Measurements from ENCODE around the gene TRIM43. TPM values are rescaled to one million over a fixed set of nuclear protein-coding genes. Genes with fewer than 3 reads are reported as not detected.
"Not testable (repeated sequence)": the region's sequence is repeated elsewhere in the genome, so short reads cannot be mapped to it uniquely, and the experiment has no call there.

TRIM43 gene
- total RNA-seq, 2 experiments from 2014 or later, result not detected

- H3K27me3 Mint-ChIP-seq (ENCODE audit: low read depth); H3K4me1 Mint-ChIP-seq (ENCODE audit: low read depth); H3K27ac Mint-ChIP-seq; H3K4me3 Mint-ChIP-seq; ATAC-seq; CTCF ChIA-PET; H3K36me3 Mint-ChIP-seq (ENCODE audit: low read depth); POLR2A ChIA-PET; H3K9me3 Mint-ChIP-seq (ENCODE audit: insufficient read depth); DNase-seq: not testable (repeated sequence)
These were observed 9.5 kb downstream of the TRIM43 start for GRCh38 chr2:95601301-95601700.

GRCh38 chr2:95602146-95602545 is 10.3 kb downstream of the TRIM43 start:
- H3K4me3 Mint-ChIP-seq; DNase-seq; H3K36me3 Mint-ChIP-seq (ENCODE audit: low read depth); CTCF ChIA-PET; H3K27ac Mint-ChIP-seq; H3K9me3 Mint-ChIP-seq (ENCODE audit: insufficient read depth); H3K27me3 Mint-ChIP-seq (ENCODE audit: low read depth); POLR2A ChIA-PET; H3K4me1 Mint-ChIP-seq (ENCODE audit: low read depth): not testable (repeated sequence)
- peak; percentile 61 for ATAC-seq

DNA sequence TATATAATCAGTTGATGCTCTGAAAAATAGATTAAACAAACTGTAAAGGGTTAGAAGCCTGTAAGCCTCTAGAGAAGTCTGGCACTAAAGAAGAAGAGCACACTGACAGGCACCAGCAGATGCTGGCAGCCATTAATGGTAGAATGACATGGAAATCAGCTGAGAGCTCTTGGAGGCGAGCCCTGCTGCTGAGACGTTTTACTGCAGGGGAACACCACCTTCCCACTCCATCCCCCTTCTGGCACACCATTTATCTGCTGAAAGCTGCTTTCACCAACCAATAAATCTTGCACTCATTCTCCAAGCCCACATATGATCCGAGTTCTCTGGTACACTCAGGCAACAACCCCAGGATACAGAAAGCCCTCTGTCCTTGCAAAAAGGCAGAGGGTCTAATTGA is 16.6 kb downstream of the TRIM43 start:
- POLR2A ChIA-PET, ATAC-seq: not testable (repeated sequence)

DNA sequence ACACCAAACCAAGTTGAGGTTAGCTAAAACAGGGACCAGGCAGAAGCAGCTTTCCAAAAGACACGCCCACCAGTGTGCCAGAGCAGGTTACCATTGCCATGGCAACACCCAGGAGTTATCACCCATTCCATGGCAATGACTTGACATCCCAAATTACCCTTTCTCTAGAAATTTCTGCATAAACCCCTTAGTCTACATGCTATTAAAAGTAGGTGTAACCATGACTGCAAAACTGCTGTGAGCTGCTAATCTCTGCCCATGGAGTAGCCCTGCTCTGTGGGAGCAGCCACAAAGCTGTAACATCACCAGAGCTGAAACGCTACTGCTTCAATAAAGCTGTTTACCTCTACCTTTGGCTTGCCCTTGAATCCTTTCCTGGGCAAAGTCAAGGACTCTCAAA is 18.0 kb downstream of the TRIM43 start:
- ATAC-seq; H3K9me3 Mint-ChIP-seq (ENCODE audit: insufficient read depth); H3K4me1 Mint-ChIP-seq (ENCODE audit: low read depth); H3K4me3 Mint-ChIP-seq; H3K27me3 Mint-ChIP-seq (ENCODE audit: low read depth); H3K36me3 Mint-ChIP-seq (ENCODE audit: low read depth); DNase-seq; CTCF ChIA-PET; H3K27ac Mint-ChIP-seq; POLR2A ChIA-PET: not testable (repeated sequence)

More for the DNA sequence above, 16.6 kb downstream of the TRIM43 start:
- CTCF ChIA-PET; H3K9me3 Mint-ChIP-seq (ENCODE audit: insufficient read depth); H3K27me3 Mint-ChIP-seq (ENCODE audit: low read depth); H3K36me3 Mint-ChIP-seq (ENCODE audit: low read depth); H3K4me3 Mint-ChIP-seq; H3K27ac Mint-ChIP-seq; H3K4me1 Mint-ChIP-seq (ENCODE audit: low read depth); DNase-seq: not testable (repeated sequence)

- H3K36me3 Mint-ChIP-seq (ENCODE audit: low read depth); H3K27ac Mint-ChIP-seq; CTCF ChIA-PET; H3K27me3 Mint-ChIP-seq (ENCODE audit: low read depth); POLR2A ChIA-PET; DNase-seq; H3K4me1 Mint-ChIP-seq (ENCODE audit: low read depth); ATAC-seq; H3K9me3 Mint-ChIP-seq (ENCODE audit: insufficient read depth); H3K4me3 Mint-ChIP-seq: not testable (repeated sequence)
These were observed 21.2 kb downstream of the TRIM43 start for GRCh38 chr2:95613048-95613447.

DNA sequence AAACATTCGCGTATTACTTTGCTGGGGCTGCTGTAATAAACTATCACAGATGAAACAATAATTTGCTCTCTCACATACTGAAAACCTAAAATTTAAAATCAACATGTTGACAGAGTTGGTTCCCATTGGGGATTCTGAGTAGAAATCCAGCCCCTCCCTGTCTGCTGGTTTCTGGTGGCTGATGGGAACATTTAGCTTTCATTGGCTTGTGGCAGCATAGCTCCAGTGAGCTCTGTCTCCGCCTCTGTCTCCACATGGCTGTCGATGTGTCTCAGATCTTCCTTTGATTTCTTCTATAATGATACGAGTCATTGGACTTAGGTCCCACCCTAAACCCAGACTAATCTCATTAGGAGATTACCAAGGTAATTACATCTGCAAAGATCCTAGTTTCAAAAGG is 30.9 kb downstream of the TRIM43 start:
- H3K4me1 Mint-ChIP-seq (ENCODE audit: low read depth); H3K4me3 Mint-ChIP-seq; H3K36me3 Mint-ChIP-seq (ENCODE audit: low read depth); H3K27me3 Mint-ChIP-seq (ENCODE audit: low read depth); H3K9me3 Mint-ChIP-seq (ENCODE audit: insufficient read depth); H3K27ac Mint-ChIP-seq; CTCF ChIA-PET; DNase-seq; POLR2A ChIA-PET; ATAC-seq: not testable (repeated sequence)

- H3K27ac Mint-ChIP-seq; H3K27me3 Mint-ChIP-seq (ENCODE audit: low read depth); H3K9me3 Mint-ChIP-seq (ENCODE audit: insufficient read depth); H3K4me3 Mint-ChIP-seq; H3K4me1 Mint-ChIP-seq (ENCODE audit: low read depth); ATAC-seq; H3K36me3 Mint-ChIP-seq (ENCODE audit: low read depth); DNase-seq; CTCF ChIA-PET; POLR2A ChIA-PET: not testable (repeated sequence)
These were observed 39.2 kb downstream of the TRIM43 start for GRCh38 chr2:95630987-95631386.

GRCh38 chr2:95633626-95634259 is 41.9 kb downstream of the TRIM43 start:
- DNase-seq; H3K4me1 Mint-ChIP-seq (ENCODE audit: low read depth); H3K27me3 Mint-ChIP-seq (ENCODE audit: low read depth); H3K36me3 Mint-ChIP-seq (ENCODE audit: low read depth); CTCF ChIA-PET; H3K4me3 Mint-ChIP-seq; POLR2A ChIA-PET; ATAC-seq; H3K9me3 Mint-ChIP-seq (ENCODE audit: insufficient read depth); H3K27ac Mint-ChIP-seq: not testable (repeated sequence)

- H3K27ac Mint-ChIP-seq; H3K4me3 Mint-ChIP-seq; H3K4me1 Mint-ChIP-seq (ENCODE audit: low read depth); H3K9me3 Mint-ChIP-seq (ENCODE audit: insufficient read depth); POLR2A ChIA-PET; DNase-seq; H3K27me3 Mint-ChIP-seq (ENCODE audit: low read depth); ATAC-seq; H3K36me3 Mint-ChIP-seq (ENCODE audit: low read depth); CTCF ChIA-PET: not testable (repeated sequence)
These were observed 48.9 kb downstream of the TRIM43 start for GRCh38 chr2:95640515-95641288.

DNA sequence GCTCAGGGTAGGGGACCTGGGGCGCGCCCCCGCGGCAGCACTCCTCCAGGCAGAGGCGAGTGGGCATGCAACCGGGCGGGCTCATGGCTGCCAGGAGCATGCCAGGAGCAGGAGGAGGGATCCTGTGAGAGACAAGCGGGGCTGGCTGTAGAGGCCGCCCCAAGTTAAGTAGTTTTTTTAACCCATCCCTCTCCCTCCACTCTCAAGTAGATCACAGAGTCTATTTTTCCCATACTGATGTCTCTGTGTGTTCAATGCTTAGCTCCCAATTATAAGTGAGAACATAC is 49.4 kb downstream of the TRIM43 start:
- H3K9me3 Mint-ChIP-seq (ENCODE audit: insufficient read depth); POLR2A ChIA-PET; DNase-seq; CTCF ChIA-PET; ATAC-seq; H3K27me3 Mint-ChIP-seq (ENCODE audit: low read depth); H3K4me3 Mint-ChIP-seq; H3K36me3 Mint-ChIP-seq (ENCODE audit: low read depth); H3K27ac Mint-ChIP-seq; H3K4me1 Mint-ChIP-seq (ENCODE audit: low read depth): not testable (repeated sequence)

- H3K36me3 Mint-ChIP-seq (ENCODE audit: low read depth); DNase-seq; H3K4me3 Mint-ChIP-seq; H3K27ac Mint-ChIP-seq; H3K27me3 Mint-ChIP-seq (ENCODE audit: low read depth); ATAC-seq; CTCF ChIA-PET; POLR2A ChIA-PET; H3K4me1 Mint-ChIP-seq (ENCODE audit: low read depth); H3K9me3 Mint-ChIP-seq (ENCODE audit: insufficient read depth): not testable (repeated sequence)
These were observed 50.0 kb downstream of the TRIM43 start for GRCh38 chr2:95641787-95642186.

DNA sequence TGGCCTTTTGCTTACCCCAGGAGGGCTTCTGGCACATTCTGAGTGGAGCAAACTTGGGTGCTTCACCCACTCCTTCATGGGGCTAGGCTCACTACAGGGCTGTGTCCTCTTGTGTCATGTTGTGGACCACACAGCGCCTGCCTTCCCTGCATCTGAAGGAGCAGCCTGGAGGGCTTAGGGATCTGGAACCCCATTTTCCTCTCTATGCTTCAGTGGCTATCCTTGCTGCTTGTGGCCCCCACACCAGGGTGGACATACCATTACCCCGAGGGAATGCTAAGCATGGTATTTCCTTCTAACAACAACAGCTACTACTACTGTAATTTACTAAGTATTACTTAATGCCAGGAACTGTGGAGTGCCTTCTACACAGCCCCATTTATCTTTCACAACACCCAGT is 50.6 kb downstream of the TRIM43 start:
- CTCF ChIA-PET; ATAC-seq; H3K27me3 Mint-ChIP-seq (ENCODE audit: low read depth); DNase-seq; H3K4me3 Mint-ChIP-seq; H3K9me3 Mint-ChIP-seq (ENCODE audit: insufficient read depth); H3K4me1 Mint-ChIP-seq (ENCODE audit: low read depth); POLR2A ChIA-PET; H3K36me3 Mint-ChIP-seq (ENCODE audit: low read depth); H3K27ac Mint-ChIP-seq: not testable (repeated sequence)

DNA sequence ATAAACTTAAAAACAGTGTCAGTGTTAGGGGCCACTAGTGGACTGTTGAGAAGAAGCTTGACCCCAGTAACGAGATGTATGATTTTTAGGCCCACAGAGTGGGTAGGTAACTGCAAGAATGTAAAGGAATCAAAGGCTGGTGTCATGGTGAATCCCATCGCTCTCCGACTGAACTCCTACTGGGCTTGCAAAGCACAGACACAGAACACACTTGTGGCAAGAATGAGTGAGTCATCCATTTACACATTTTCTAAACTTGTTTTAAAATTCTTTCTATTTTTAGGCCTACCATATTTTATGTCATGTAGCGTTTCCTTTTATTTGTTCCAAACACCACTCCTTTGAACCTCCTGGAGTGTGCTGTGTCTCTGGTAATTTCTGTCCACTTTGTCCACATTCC is 51.1 kb downstream of the TRIM43 start:
- H3K36me3 Mint-ChIP-seq (ENCODE audit: low read depth); H3K27me3 Mint-ChIP-seq (ENCODE audit: low read depth); H3K27ac Mint-ChIP-seq; H3K9me3 Mint-ChIP-seq (ENCODE audit: insufficient read depth); DNase-seq; CTCF ChIA-PET; ATAC-seq; H3K4me1 Mint-ChIP-seq (ENCODE audit: low read depth); H3K4me3 Mint-ChIP-seq; POLR2A ChIA-PET: not testable (repeated sequence)
